ENCODE data around the gene WBP2NL.

WBP2NL gene

DNA sequence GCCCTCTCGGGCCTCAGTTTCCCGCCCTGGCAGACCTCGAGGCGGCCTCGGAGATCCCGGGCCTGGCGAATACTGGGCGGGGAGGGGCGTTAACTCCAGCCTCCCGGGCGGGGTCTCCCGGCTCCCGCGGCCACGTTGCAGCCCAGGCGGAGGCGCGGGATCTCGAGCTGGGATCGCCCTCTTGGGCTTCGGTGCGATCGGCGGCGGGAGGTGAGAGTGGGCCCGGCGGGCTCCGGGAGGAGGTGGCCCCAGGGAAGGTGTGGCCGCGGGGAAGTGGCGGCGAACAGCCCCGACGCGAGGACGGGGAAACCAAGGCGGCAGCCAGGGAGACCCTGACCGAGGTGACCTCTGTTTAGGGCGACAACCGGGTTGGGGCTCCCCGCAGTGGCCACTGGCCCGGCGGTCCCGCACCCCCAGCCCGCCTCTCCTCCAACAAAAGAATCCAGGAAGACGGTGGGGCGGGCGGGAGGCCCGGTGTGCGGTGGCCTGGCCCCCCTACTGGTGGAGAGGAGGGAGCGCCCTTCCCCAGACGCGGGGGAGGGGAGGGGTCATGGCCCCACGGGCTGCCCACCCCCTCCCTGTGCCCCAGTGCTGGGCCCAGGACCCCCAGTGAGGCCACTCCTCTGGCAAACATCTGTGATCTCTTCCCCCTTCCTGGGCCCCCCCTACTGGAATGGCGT is 75.7 kb downstream of the WBP2NL start, which contains the start of gene PHETA2:
PHETA2 (plus strand) TSS at position 117 of the 680 bp plus-strand sequence. CDS start 3,046 bp downstream, outside the sequence.
- peak; percentile 51 for DNase-seq

DNA sequence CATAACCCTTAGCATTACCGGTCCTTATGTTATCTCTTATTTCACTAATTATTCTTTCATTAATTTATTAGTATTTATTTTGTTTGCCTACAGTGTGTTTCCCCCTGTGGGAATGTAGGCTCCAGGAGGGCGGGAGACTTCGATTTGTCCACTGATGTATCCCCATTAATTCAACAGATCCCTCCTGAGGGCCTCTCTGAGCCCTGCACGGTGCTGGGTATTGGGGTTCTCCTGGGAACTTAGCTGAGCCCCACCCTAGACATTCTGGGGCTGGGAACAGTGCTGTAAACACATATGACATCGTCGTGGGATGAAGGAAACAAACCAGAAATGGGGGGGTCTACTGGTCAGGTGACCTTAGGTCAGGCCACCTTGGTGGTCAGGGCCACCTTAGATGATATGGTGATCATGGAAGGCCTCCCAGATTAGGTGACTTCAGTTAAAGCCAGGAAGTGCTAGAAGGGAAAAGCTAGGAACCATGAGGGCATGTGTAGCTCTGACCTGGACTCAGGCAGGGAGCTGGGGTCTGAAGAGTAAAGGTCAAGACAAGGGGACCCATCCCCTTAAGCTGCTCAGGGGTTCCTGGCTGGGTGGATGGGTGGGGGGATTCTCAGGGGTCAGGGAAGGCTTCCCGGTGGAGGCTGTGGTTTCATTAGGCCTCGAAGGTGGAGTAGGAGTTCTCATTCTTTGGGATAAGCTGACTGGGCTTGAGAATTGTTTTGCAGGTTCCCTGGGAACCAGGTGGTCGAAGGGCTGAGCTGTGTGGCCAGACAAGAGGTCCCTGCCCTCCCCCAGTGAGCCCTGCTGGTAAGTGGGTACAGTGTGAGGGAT is 76.5 kb downstream of the WBP2NL start:
- no peak for DNase-seq

DNA sequence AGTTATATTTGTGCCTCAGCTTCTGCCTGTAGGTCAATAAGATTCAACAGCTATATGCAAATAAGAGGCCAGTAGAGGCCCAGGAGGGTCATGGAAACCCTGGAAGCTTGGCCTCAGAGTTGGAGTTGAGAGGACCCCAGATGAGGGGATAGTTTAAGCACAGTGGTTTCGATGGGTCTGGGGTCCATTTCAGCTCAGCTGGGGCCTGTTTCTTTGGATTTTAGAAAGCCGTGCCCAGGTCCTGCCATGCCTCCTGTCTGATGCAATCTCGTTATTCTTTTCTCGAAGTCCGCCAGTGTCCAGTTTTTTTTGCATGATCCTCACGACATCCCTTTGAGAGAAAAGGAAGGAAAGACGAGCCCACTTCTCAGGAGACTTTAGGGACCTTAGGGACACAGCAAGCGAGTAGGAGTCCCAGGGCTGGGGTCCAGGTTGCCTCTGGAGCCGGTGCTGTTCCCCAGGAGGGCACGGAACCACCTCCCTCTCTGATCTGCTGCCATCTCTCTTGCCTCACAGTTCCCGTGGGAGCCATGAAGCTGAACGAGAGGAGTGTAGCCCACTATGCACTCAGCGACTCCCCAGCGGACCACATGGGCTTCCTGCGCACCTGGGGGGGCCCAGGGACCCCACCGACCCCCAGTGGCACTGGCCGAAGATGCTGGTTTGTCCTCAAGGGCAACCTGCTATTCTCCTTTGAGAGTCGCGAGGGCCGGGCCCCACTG is 78.3 kb downstream of the WBP2NL start:
- no peak for DNase-seq

DNA sequence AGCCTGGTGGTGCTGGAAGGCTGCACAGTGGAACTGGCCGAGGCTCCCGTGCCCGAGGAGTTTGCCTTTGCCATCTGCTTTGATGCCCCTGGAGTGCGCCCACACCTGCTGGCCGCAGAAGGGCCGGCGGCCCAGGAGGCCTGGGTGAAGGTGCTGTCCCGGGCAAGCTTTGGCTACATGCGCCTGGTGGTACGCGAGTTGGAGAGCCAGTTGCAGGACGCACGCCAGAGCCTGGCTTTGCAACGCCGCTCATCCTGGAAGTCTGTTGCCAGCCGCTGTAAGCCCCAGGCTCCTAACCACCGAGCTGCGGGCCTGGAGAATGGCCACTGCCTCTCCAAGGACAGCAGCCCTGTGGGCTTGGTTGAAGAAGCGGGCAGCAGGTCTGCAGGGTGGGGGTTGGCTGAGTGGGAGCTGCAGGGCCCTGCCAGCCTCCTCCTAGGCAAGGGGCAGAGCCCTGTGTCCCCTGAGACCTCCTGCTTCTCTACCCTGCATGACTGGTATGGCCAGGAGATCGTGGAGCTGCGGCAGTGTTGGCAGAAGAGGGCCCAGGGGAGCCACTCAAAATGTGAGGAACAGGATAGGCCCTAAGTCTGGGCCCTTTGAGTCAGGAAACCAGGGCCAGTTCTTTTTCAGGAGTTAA is 79.0 kb downstream of the WBP2NL start:
- DNase-seq: no peak
